Stomach smooth muscle (tissue), 2 donors: ENCODE data around the gene TOR2A.

ENCODE experiments used
- H3K27ac ChIP-seq: one replicate; pipeline ENCODE4 v1.7.0; 2013; ENCODE audit warnings: mild to moderate bottlenecking, low read length, inconsistent platforms
- H3K27me3 ChIP-seq, 2 donors: one replicate each; pipeline ENCODE4 v1.7.0; 2013; ENCODE audit warnings: low read length in 2 of 2; ENCODE audit not compliant: insufficient read depth in 2 of 2, control insufficient read depth in 1 of 2
- H3K36me3 ChIP-seq, 2 donors: one replicate each; pipeline ENCODE4 v1.7.0; 2013; ENCODE audit warnings: low read length in 2 of 2; ENCODE audit not compliant: control insufficient read depth in 2 of 2, insufficient read depth in 2 of 2
- H3K4me1 ChIP-seq: one replicate; pipeline ENCODE4 v1.7.0; 2013; ENCODE audit warnings: low read length; ENCODE audit not compliant: control insufficient read depth, insufficient read depth
- H3K4me3 ChIP-seq, 2 donors: one replicate each; pipeline ENCODE4 v1.7.0; 2013; ENCODE audit warnings: low read length in 2 of 2
- H3K9ac ChIP-seq, 2 donors: one replicate each; pipeline ENCODE4 v1.7.0; 2013; ENCODE audit warnings: low read length in 2 of 2, mild to moderate bottlenecking in 1 of 2
- H3K9me3 ChIP-seq, 2 donors: one replicate each; pipeline ENCODE4 v1.7.0; 2013; ENCODE audit warnings: low read length in 2 of 2; ENCODE audit not compliant: control insufficient read depth in 2 of 2
- donor health status: healthy.
- donor health status: Pancreatic carcinoma.

Gene TOR2A

DNA sequence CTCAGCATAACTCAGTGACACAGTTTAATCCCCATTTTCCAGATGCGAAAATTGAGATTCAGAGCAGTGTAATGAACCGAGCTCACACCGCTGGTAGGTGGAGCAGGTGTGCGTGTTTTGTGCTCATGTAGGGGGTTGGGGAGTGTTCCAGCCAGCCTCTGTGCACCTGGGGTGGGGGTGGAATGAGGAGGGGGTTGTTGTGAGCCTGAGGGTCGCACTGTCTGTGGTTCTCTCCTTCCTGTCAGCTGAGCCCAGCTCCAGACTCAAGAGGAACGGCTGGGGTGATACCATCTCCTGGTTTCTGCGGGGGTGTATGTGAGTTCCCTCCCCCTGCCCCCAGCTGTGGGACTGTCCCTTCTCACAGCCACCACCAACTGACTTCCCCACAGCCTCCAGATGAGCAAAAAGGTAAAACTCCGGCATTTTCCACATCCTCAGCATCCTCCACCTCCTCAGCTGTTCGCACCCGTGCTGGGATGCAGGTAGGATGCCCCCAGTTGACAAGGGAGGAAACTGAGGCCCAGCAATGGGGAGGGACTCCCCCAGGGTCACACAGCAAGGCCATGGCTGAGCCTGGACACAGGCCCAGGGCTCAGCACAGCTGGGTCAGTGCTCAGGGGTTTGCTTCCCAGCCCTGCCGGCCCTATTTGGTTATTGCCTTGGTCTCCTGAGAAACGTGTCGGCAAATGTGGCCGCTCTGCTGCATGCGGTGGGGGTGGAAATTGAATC lies 41.3 kb upstream of the TOR2A start:
- H3K4me3 ChIP-seq: no peak overlapping the region
- no peak overlapping the region for H3K9ac ChIP-seq
- H3K36me3 ChIP-seq: no peaks in the 10 kb centered on the region
- H3K4me1 ChIP-seq: peaks cover 12% of the 10 kb centered on the region
- no peak overlapping the region for H3K27ac ChIP-seq
- no peaks in the 10 kb centered on the region for H3K9me3 ChIP-seq
- H3K27me3 ChIP-seq: no peaks in the 10 kb centered on the region

DNA sequence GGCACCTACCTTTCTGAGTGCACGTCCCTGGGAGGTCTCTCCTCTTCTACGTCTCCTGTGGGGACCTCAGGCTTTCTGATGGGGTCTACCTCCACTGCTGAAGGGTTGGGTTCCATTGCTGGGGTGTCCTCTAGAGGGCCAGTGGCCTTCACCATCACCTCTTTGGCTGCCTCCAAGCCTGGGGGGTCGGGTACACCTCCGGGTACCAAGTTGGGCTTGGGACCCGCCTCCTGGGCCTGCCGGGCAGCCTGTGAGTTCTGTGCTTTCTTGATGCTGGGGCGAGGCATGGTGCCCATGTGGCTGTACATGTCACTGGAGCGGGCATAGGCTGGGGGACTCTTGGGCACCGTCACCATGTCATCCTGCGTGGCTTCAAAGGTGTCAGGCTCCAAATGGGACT lies 38.9 kb upstream of the TOR2A start:
- Histone ChIP-seq H3K27ac (no peak overlapping the region), H3K9ac (no peak overlapping the region), H3K4me3 (no peak overlapping the region), H3K9me3 (no peaks in the 10 kb centered on the region), H3K36me3 (no peaks in the 10 kb centered on the region), H3K4me1 (peaks cover 21% of the 10 kb centered on the region), H3K27me3 (no peaks in the 10 kb centered on the region)

DNA sequence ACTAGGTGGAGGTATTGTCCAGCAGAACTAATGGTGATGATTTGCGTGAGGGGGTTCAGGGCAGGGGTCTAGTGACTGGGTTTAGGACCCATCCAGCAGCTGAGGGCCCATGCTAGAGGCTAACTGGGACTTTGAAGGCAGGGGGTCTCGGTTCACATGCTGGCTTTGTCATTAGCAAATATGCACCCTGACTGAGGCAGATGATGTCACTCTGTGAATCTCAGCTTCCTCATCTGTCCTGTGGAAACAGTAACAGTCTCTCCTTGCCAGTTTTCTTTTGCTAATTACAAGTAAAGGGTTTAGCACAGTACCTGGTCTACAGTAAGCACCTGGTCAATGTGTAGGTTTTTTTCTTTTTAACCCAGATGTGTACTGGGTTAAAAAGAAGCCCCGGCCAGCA lies 38.2 kb upstream of the TOR2A start:
- H3K27ac ChIP-seq: no peak overlapping the region
- H3K9me3 ChIP-seq: no peaks in the 10 kb centered on the region
- H3K4me1 ChIP-seq: peaks cover 17% of the 10 kb centered on the region
- no peak overlapping the region for H3K9ac ChIP-seq
- H3K36me3 ChIP-seq: no peaks in the 10 kb centered on the region
- no peaks in the 10 kb centered on the region for H3K27me3 ChIP-seq
- H3K4me3 ChIP-seq: no peak overlapping the region

DNA sequence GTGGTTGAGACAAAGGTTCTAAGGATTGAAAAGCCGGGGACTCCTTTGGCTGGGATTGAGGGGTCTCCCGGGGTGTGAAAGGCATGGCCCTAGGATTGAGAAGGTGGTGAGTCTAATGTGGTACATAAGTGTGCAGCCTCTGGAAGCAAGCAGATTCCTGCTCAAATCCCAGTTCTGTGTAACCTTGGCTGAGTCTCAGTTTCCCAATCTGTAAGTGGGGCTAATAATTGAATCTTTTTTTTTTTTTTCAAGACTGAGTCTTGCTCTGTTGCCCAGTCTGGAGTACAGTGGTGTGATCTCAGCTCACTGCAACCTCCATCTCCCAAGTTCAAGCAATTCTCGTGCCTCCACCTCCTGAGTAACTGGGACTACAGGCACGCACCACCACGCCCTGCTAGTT lies 37.5 kb upstream of the TOR2A start:
- no peak overlapping the region for H3K9ac ChIP-seq
- H3K27me3 ChIP-seq: no peaks in the 10 kb centered on the region
- peaks cover 22% of the 10 kb centered on the region for H3K4me1 ChIP-seq
- H3K36me3 ChIP-seq: no peaks in the 10 kb centered on the region
- no peaks in the 10 kb centered on the region for H3K9me3 ChIP-seq
- H3K4me3 ChIP-seq: no peak overlapping the region
- no peak overlapping the region for H3K27ac ChIP-seq

DNA sequence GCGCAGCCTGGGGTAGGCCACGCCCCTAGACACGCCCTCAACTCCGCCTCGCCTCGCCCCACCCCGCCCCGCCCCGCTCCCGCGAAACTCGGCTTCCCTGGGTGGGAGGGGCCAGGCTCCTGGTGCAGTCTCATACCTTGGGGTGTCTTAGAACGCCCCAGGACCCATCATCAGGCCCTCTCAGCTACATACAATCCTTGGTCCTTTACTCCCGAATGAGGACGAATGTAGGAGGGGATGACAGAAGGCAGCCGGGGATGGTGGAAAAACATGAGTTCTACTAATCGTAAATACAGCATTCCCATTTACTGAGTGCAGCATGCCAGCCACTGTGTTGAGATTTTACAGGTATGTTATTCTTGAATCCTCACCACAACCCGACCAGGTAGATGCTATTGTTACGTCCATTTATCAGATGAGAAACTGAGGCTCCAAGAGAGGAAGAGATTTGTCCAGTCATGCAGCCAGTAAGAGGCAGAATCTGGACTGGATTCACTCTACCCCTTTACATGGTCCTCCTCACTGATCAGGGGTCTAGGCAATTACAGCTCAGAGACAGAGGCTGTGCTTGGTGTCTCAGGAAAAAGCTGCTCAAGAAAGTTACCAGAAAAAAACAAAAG lies 36.6 kb upstream of the TOR2A start:
- Histone ChIP-seq H3K9ac (no peak overlapping the region), H3K27me3 (no peaks in the 10 kb centered on the region), H3K4me1 (peaks cover 22% of the 10 kb centered on the region), H3K9me3 (no peaks in the 10 kb centered on the region), H3K27ac (no peak overlapping the region), H3K36me3 (no peaks in the 10 kb centered on the region), H3K4me3 (peak overlapping the region; percentile 57 to 74)

DNA sequence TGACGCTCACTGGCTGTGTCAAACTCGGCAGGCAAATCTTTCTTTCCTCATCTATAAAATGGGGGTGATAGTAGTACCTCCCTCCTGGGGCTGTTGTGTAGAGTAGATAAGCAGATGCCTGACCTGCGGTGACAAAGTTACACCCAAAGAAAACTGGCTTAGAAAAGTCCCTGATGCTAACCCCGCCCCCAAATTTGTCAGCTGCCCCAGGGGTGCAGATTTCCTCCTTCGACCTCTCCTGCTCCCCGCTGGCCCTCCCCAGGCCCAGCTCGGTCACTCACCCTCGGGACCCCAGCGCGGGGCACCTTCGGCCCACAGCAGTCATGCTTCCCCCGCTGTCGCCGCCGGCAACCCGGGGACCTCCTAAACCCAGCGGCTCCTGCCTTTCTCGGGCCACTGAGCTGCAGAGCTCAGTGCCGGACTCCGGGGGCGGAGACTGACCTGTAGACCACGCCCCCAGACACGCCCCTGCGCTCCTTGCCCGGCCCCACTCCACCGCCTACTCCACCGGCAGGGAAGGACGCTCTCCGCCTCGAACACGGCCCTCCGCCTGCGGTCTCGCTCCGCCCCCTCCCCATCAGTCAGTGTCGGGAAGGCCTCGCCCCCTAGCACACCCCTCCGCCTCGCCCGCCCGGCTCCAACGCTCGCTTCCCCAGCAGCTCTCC lies 35.9 kb upstream of the TOR2A start:
- Histone ChIP-seq H3K27ac (peak overlapping the region; percentile 37), H3K4me3 (peak overlapping the region; percentile 59 to 74), H3K36me3 (no peaks in the 10 kb centered on the region), H3K9ac (peak overlapping the region in 1 of 2 donors; percentile 39), H3K4me1 (peaks cover 22% of the 10 kb centered on the region), H3K9me3 (no peaks in the 10 kb centered on the region), H3K27me3 (no peaks in the 10 kb centered on the region)

DNA sequence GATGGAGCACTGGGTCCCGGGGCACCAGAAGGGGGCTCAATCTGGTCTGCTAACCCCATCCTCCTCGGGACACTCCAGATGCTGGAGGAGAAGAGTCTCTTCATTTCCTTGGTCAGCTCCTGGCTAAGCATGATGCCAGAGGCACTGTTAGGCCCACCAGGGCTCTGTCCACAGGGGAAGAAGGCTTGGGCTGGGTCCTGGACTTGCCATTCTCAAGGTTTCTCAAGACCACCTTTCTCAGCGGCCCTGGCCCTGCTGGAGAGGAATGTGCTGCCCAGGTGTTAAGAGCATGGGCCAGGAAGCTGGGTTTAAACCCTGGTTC lies 35.5 kb upstream of the TOR2A start:
- no peaks in the 10 kb centered on the region for H3K9me3 ChIP-seq
- H3K4me3 ChIP-seq: peak overlapping the region; percentile 27 to 74
- H3K36me3 ChIP-seq: no peaks in the 10 kb centered on the region
- no peaks in the 10 kb centered on the region for H3K27me3 ChIP-seq
- H3K4me1 ChIP-seq: peaks cover 22% of the 10 kb centered on the region
- peak overlapping the region; percentile 36 to 39 for H3K9ac ChIP-seq
- H3K27ac ChIP-seq: peak overlapping the region; percentile 37

DNA sequence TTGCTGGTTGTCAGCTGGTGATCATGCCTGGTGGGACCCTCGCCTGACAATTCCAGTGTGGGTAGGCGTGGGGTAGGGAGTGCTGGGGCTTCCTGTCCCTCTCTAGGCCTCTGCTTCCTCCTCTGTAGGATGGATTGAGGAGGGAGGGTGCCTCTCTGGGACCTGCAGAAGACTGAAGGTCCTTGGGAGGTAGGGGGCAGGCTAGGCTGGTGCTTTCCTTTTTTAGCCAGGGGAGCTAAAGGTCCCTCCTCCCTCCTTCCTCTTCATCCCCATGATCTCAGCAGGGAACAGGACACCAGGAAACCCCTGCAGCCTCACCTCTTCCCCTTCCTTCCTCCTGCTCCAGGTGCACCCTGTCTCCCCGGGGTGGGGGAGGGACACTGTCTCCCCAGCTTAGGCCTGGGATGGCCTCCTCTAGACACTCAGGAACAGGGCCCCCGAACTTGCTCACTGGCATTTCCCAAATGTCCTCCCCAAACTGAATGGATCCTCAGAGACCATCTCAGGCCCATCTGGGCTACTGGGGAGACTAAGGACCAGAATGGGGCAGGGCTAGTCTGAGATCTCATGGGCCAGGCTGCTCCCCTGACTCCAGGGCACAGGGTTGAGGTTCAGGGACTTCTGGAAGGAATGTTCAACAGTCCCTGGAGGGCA lies 35.0 kb upstream of the TOR2A start:
- Histone ChIP-seq H3K27me3 (peaks cover 0 to under 1% of the 10 kb centered on the region in 2 donors), H3K9ac (peak overlapping the region; percentile 36 to 39), H3K36me3 (no peaks in the 10 kb centered on the region), H3K27ac (peak overlapping the region; percentile 37), H3K4me1 (peaks cover 22% of the 10 kb centered on the region), H3K9me3 (no peaks in the 10 kb centered on the region), H3K4me3 (peak overlapping the region; percentile 27 to 74)

DNA sequence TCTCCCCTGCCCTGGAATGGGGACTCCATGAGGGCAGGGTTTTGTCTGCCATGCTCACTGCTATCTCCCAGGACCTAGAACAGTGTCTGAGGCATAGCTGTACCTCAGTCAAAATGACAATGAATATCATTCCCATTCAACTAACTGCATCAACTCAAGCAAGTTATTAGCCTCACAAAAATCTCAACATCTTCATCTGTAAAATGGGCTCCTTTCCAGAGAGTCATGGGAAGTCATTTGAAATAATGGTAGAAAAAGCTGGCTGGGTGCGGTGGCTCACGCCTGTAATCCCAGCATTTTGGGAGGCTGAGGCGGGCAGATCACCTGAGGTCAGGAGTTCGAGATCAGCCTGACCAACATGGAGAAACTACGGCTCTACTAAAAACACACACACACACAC lies 34.0 kb upstream of the TOR2A start:
- Histone ChIP-seq H3K9ac (no peak overlapping the region), H3K36me3 (no peaks in the 10 kb centered on the region), H3K4me1 (peaks cover 22% of the 10 kb centered on the region), H3K27ac (no peak overlapping the region), H3K9me3 (no peaks in the 10 kb centered on the region), H3K4me3 (no peak overlapping the region), H3K27me3 (peaks cover 0 to 4% of the 10 kb centered on the region in 2 donors)

DNA sequence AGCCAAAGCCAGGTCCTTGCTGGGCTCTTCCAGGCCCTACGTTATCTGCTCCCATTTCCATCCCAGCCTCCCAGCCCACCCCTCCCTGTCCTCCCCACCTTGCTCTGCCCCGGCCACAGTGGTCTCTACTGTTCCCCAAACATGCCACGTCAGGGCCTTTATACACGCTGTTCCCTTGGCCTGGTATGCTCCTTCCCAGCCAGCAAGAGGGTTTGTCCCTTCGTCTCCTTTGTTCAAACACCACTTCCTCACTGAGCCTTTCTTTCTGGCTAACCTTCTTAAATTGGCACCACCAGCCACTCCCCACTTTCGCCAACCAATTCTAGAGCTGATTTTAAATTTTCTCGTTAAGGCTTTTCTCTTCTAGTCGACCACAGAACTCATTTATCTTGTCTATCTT lies 33.6 kb upstream of the TOR2A start:
- Histone ChIP-seq H3K36me3 (no peaks in the 10 kb centered on the region), H3K27ac (peak overlapping the region; percentile 41), H3K9me3 (no peaks in the 10 kb centered on the region), H3K4me3 (no peak overlapping the region), H3K9ac (no peak overlapping the region), H3K27me3 (peaks cover 0 to 4% of the 10 kb centered on the region in 2 donors), H3K4me1 (peaks cover 22% of the 10 kb centered on the region)
